CD14-positive monocyte (primary cell): Measurements from ENCODE around the gene TIMM17B. TPM values are rescaled to one million over a fixed set of nuclear protein-coding genes. Genes with fewer than 3 reads are reported as not detected.
"Not testable (repeated sequence)": the region's sequence is repeated elsewhere in the genome, so short reads cannot be mapped to it uniquely, and the experiment has no call there.

Source experiments
- DNase-seq, 3 donors: peaks; one replicate each; pipeline ENCODE4 v3.0.0-alpha.2; 2011 to 2022
- H2AFZ ChIP-seq: 2 replicates; pipeline ENCODE4 v1.6.0; 2012; ENCODE audit warnings: mild to moderate bottlenecking, low read depth, low read length, inconsistent platforms; ENCODE audit not compliant: insufficient read depth, poor library complexity, severe bottlenecking
- H3K27ac ChIP-seq, 2 donors: 1 replicate in 1 of 2; 2 replicates in 1 of 2; pipeline ENCODE4 v1.5.1; 2012 to 2013; ENCODE audit warnings: low read length in 2 of 2, control low read depth in 1 of 2, inconsistent platforms in 1 of 2, low read depth in 1 of 2, mild to moderate bottlenecking in 1 of 2
- H3K27me3 ChIP-seq, 2 donors: one replicate each; pipeline versions ENCODE4 v1.6.0 to v1.6.1; 2011 to 2013; ENCODE audit warnings: low read length in 2 of 2; ENCODE audit not compliant: control insufficient read depth in 2 of 2, insufficient read depth in 2 of 2
- H3K36me3 ChIP-seq, 2 donors: replicated peaks in 1 of 2; 1 replicate in 1 of 2; 2 replicates in 1 of 2; pipeline versions ENCODE4 v1.5.1 to v1.6.1; 2012 to 2013; ENCODE audit warnings: low read length in 2 of 2, control low read depth in 1 of 2, inconsistent platforms in 1 of 2, mild to moderate bottlenecking in 1 of 2; ENCODE audit not compliant: insufficient read depth in 2 of 2, control insufficient read depth in 1 of 2
- H3K4me1 ChIP-seq, 2 donors: 1 replicate in 1 of 2; 2 replicates in 1 of 2; pipeline versions ENCODE4 v1.5.1 to v1.6.1; 2012 to 2013; ENCODE audit warnings: low read length in 2 of 2, control low read depth in 1 of 2, inconsistent platforms in 1 of 2, mild to moderate bottlenecking in 1 of 2, moderate library complexity in 1 of 2; ENCODE audit not compliant: insufficient read depth in 2 of 2, control insufficient read depth in 1 of 2
- H3K4me2 ChIP-seq: replicated peaks from 2 replicates; pipeline ENCODE3; 2012; ENCODE audit warnings: low read length, moderate library complexity, mild to moderate bottlenecking; ENCODE audit not compliant: poor library complexity, severe bottlenecking; ENCODE audit errors: extremely low read depth
- H3K4me3 ChIP-seq, 3 experiments: fragments of 200-600 bp in 1 of 3; sonication (generic) in 1 of 3; replicated peaks in 1 of 3; 1 replicate in 2 of 3; 2 replicates in 1 of 3; pipeline ENCODE4 v1.5.1; 2011 to 2013; ENCODE audit warnings: low read length in 3 of 3, mild to moderate bottlenecking in 3 of 3, control low read depth in 2 of 3, low read depth in 2 of 3, inconsistent platforms in 1 of 3, moderate library complexity in 1 of 3
- H3K79me2 ChIP-seq: 2 replicates; pipeline ENCODE4 v1.6.0; 2012; ENCODE audit warnings: mild to moderate bottlenecking, control low read depth, inconsistent platforms, low read length, moderate library complexity; ENCODE audit not compliant: insufficient read depth
- H3K9ac ChIP-seq: 2 replicates; pipeline ENCODE4 v1.6.0; 2017; ENCODE audit warnings: low read length, mild to moderate bottlenecking; ENCODE audit not compliant: insufficient read depth, poor library complexity, severe bottlenecking
- H3K9me3 ChIP-seq, 2 donors: replicated peaks in 1 of 2; 1 replicate in 1 of 2; 2 replicates in 1 of 2; pipeline versions ENCODE4 v1.5.1 to v1.6.1; 2012 to 2013; ENCODE audit warnings: low read length in 2 of 2, control low read depth in 1 of 2; ENCODE audit not compliant: control insufficient read depth in 1 of 2, insufficient read depth in 1 of 2
- H4K20me1 ChIP-seq: 2 replicates; pipeline ENCODE4 v1.6.0; 2012; ENCODE audit warnings: mild to moderate bottlenecking, low read length, control low read depth, moderate library complexity; ENCODE audit not compliant: insufficient read depth
- H3K27ac Mint-ChIP-seq, 7 donors: one replicate each; pipeline ENCODE4 v1.8.0; 2020; ENCODE audit warnings: mild to moderate bottlenecking in 7 of 7, mixed read lengths in 7 of 7, moderate library complexity in 6 of 7, inconsistent platforms in 2 of 7
- H3K27me3 Mint-ChIP-seq, 3 donors: one replicate each; pipeline ENCODE4 v1.8.0; 2021 to 2022; ENCODE audit warnings: low read depth in 3 of 3, mild to moderate bottlenecking in 3 of 3, mixed read lengths in 3 of 3, moderate library complexity in 3 of 3, inconsistent platforms in 1 of 3
- H3K36me3 Mint-ChIP-seq, 2 donors: one replicate each; pipeline ENCODE4 v1.8.0; 2020; ENCODE audit warnings: mixed read lengths in 2 of 2, inconsistent platforms in 1 of 2, mild to moderate bottlenecking in 1 of 2
- H3K4me1 Mint-ChIP-seq: one replicate; pipeline ENCODE4 v1.8.0; 2020; ENCODE audit warnings: mild to moderate bottlenecking, mixed read lengths
- H3K4me3 Mint-ChIP-seq, 2 donors: one replicate each; pipeline ENCODE4 v1.8.0; 2020; ENCODE audit warnings: mild to moderate bottlenecking in 2 of 2, mixed read lengths in 2 of 2, moderate library complexity in 1 of 2
- H3K9me3 Mint-ChIP-seq, 7 donors: one replicate each; pipeline ENCODE4 v1.8.0; 2020 to 2022; ENCODE audit warnings: mixed read lengths in 7 of 7, mild to moderate bottlenecking in 6 of 7, moderate library complexity in 6 of 7, inconsistent platforms in 2 of 7
- CTCF ChIP-seq: fragments of 200-600 bp; IDR thresholded peaks from one replicate; pipeline ENCODE4 v1.8.0; 2022; ENCODE audit warnings: antibody characterized with exemption, mild to moderate bottlenecking
- whole genome bisulfite sequencing: methylation state at CpG from one replicate; pipeline ENCODE4 v1.1.5; 2013; ENCODE audit warnings: missing lambda C conversion rate; ENCODE audit not compliant: insufficient coverage; 5-methylcytosine and 5-hydroxymethylcytosine counted together
- intact Hi-C, 2 donors: fragments of 100-400 bp; cut with micrococcal nuclease; formaldehyde crosslinking; loops; one replicate each; pipeline versions ENCODE4 v1.15.0 to v1.15.1; 2023
- polyA plus RNA-seq, 3 donors: library from polyadenylated mRNA; depleted of rRNA in 1 of 3; unstranded in 2 of 3; stranded (reverse) in 1 of 3; fragments of 300-500 nt in 2 of 3; fragments of >200 nt in 1 of 3; fragmentation: Illumina TruSeq in 2 of 3; gene quantifications; 1 replicate in 2 of 3; 2 replicates in 1 of 3; pipeline ENCODE4 v1.2.3, GENCODE V29; 2012 to 2021

The TIMM17B gene
- polyA plus RNA-seq, 3 donors, result 52.2 to 86.9 (median 86.8) TPM

- H3K4me1 ChIP-seq, H3K27me3 Mint-ChIP-seq, H4K20me1 ChIP-seq, H3K4me3 ChIP-seq, intact Hi-C loops, H2AFZ ChIP-seq, H3K36me3 Mint-ChIP-seq, H3K4me2 ChIP-seq, H3K4me1 Mint-ChIP-seq, H3K79me2 ChIP-seq, H3K9me3 ChIP-seq, H3K9ac ChIP-seq, DNase-seq, H3K27me3 ChIP-seq, H3K36me3 ChIP-seq, H3K27ac ChIP-seq: not testable (repeated sequence)
- H3K4me3 Mint-ChIP-seq, result peak overlapping the region in 1 of 2 donors; percentile 69
- peak overlapping the region in 2 of 7 donors; percentile 15 to 58 for H3K27ac Mint-ChIP-seq
- H3K9me3 Mint-ChIP-seq, result peaks cover 0 to 16% (median 6%) of the 10 kb centered on the region in 7 donors
These were observed 44.1 kb downstream of the TIMM17B start for GRCh38 chrX:48853494-48853893.

GRCh38 chrX:48852857-48853256 is 44.7 kb downstream of the TIMM17B start:
- Histone ChIP-seq H3K9me3 (no peaks in the 10 kb centered on the region), H3K36me3 (no peaks in the 10 kb centered on the region), H2AFZ (no peak overlapping the region), H3K27me3 (no peaks in the 10 kb centered on the region), H3K27ac (no peak overlapping the region), H3K4me1 (peaks cover 0 to 2% of the 10 kb centered on the region in 2 donors), H4K20me1 (no peaks in the 10 kb centered on the region), H3K4me3 (no peak overlapping the region), H3K4me2 (no peak overlapping the region), H3K9ac (no peak overlapping the region), H3K79me2 (no peaks in the 10 kb centered on the region)
- H3K27me3 Mint-ChIP-seq, result peaks cover 3 to 7% (median 5%) of the 10 kb centered on the region in 3 donors
- peaks cover 0 to 16% (median 6%) of the 10 kb centered on the region in 7 donors for H3K9me3 Mint-ChIP-seq
- no peak overlapping the region for H3K4me3 Mint-ChIP-seq
- TF ChIP-seq CTCF, result no peak
- intact Hi-C loops, result no loop called here
- no peak for DNase-seq
- H3K27ac Mint-ChIP-seq, result peak overlapping the region in 1 of 7 donors; percentile 58
- peaks cover 9% of the 10 kb centered on the region for H3K4me1 Mint-ChIP-seq
- WGBS, result 100% methylated on average over 2 of the region's 7 CpGs
- H3K36me3 Mint-ChIP-seq, result no peaks in the 10 kb centered on the region
